ENCODE results near the gene ECM1. TPM values are rescaled to one million over a fixed set of nuclear protein-coding genes. Genes with fewer than 3 reads are reported as not detected.

ECM1 gene
- polyA plus RNA-seq, 1 donor = 4.6 TPM

- H3K9me3 ChIP-seq (ENCODE audit: control insufficient read depth, low read depth, low read length) = no peaks in the 10 kb centered on the region
- WGBS (ENCODE audit: insufficient coverage, low lambda C conversion rate) = 83% methylated on average over 5 of the region's 17 CpGs
- peaks cover 11% of the 10 kb centered on the region for H3K36me3 ChIP-seq (ENCODE audit: control insufficient read depth, insufficient read depth, low read length)
- no peak for DNase-seq
- peaks cover 10% of the 10 kb centered on the region for H3K4me1 ChIP-seq (ENCODE audit: control insufficient read depth, insufficient read depth, low read length)
- no peaks in the 10 kb centered on the region for H3K27me3 ChIP-seq (ENCODE audit: control insufficient read depth, insufficient read depth, low read length)
- no peak overlapping the region for H3K4me3 ChIP-seq (ENCODE audit: low read length)
- H3K27ac ChIP-seq (ENCODE audit: low read length) = no peak overlapping the region
Observed at GRCh38 chr1:150511985-150512660, 4.2 kb downstream of the ECM1 start.

GRCh38 chr1:150512846-150513245 is 4.9 kb downstream of the ECM1 start:
- no peaks in the 10 kb centered on the region for H3K9me3 ChIP-seq (ENCODE audit: control insufficient read depth, low read depth, low read length)
- no CpG with 5 or more reads among the region's 2 CpGs for WGBS (ENCODE audit: insufficient coverage, low lambda C conversion rate)
- H3K27ac ChIP-seq (ENCODE audit: low read length) = no peak overlapping the region
- no peak for DNase-seq
- H3K27me3 ChIP-seq (ENCODE audit: control insufficient read depth, insufficient read depth, low read length) = no peaks in the 10 kb centered on the region
- peaks cover 8% of the 10 kb centered on the region for H3K36me3 ChIP-seq (ENCODE audit: control insufficient read depth, insufficient read depth, low read length)
- H3K4me3 ChIP-seq (ENCODE audit: low read length) = no peak overlapping the region
- peaks cover 10% of the 10 kb centered on the region for H3K4me1 ChIP-seq (ENCODE audit: control insufficient read depth, insufficient read depth, low read length)

GRCh38 chr1:150513351-150513791 is 5.5 kb downstream of the ECM1 start:
- WGBS (ENCODE audit: insufficient coverage, low lambda C conversion rate) = no CpG with 5 or more reads among the region's 7 CpGs
- Histone ChIP-seq H3K36me3 (ENCODE audit: control insufficient read depth, insufficient read depth, low read length) (peaks cover 8% of the 10 kb centered on the region), H3K9me3 (ENCODE audit: control insufficient read depth, low read depth, low read length) (no peaks in the 10 kb centered on the region), H3K27me3 (ENCODE audit: control insufficient read depth, insufficient read depth, low read length) (no peaks in the 10 kb centered on the region), H3K4me3 (ENCODE audit: low read length) (no peak overlapping the region), H3K27ac (ENCODE audit: low read length) (no peak overlapping the region), H3K4me1 (ENCODE audit: control insufficient read depth, insufficient read depth, low read length) (peaks cover 10% of the 10 kb centered on the region)
- no peak for DNase-seq

GRCh38 chr1:150514260-150514659 is 6.4 kb downstream of the ECM1 start:
- H3K36me3 ChIP-seq (ENCODE audit: control insufficient read depth, insufficient read depth, low read length) = peaks cover 8% of the 10 kb centered on the region
- H3K4me3 ChIP-seq (ENCODE audit: low read length) = no peak overlapping the region
- DNase-seq = no peak
- H3K4me1 ChIP-seq (ENCODE audit: control insufficient read depth, insufficient read depth, low read length) = peaks cover 10% of the 10 kb centered on the region
- no peaks in the 10 kb centered on the region for H3K9me3 ChIP-seq (ENCODE audit: control insufficient read depth, low read depth, low read length)
- H3K27me3 ChIP-seq (ENCODE audit: control insufficient read depth, insufficient read depth, low read length) = no peaks in the 10 kb centered on the region
- WGBS (ENCODE audit: insufficient coverage, low lambda C conversion rate) = no CpG with 5 or more reads among the region's 9 CpGs
- H3K27ac ChIP-seq (ENCODE audit: low read length) = no peak overlapping the region

GRCh38 chr1:150514913-150515327 is 7.0 kb downstream of the ECM1 start:
- Histone ChIP-seq H3K4me1 (ENCODE audit: control insufficient read depth, insufficient read depth, low read length) (peaks cover 10% of the 10 kb centered on the region), H3K4me3 (ENCODE audit: low read length) (peak overlapping the region; percentile 72)
- no CpG with 5 or more reads among the region's 21 CpGs for WGBS (ENCODE audit: insufficient coverage, low lambda C conversion rate)

GRCh38 chr1:150515328-150516049 is 7.6 kb downstream of the ECM1 start, which contains the start of gene FALEC:
Gene FALEC, plus strand, starts transcription at chr1:150515752.
- WGBS (ENCODE audit: insufficient coverage, low lambda C conversion rate) = no CpG with 5 or more reads among the region's 54 CpGs
- peaks cover 10% of the 10 kb centered on the region for H3K4me1 ChIP-seq (ENCODE audit: control insufficient read depth, insufficient read depth, low read length)
- DNase-seq = peak; percentile 96

More at GRCh38 chr1:150514913-150515327, 7.0 kb downstream of the ECM1 start:
- H3K36me3 ChIP-seq (ENCODE audit: control insufficient read depth, insufficient read depth, low read length) = peaks cover 8% of the 10 kb centered on the region
- peak overlapping the region; percentile 19 for H3K27ac ChIP-seq (ENCODE audit: low read length)
- no peaks in the 10 kb centered on the region for H3K9me3 ChIP-seq (ENCODE audit: control insufficient read depth, low read depth, low read length)
- H3K27me3 ChIP-seq (ENCODE audit: control insufficient read depth, insufficient read depth, low read length) = no peaks in the 10 kb centered on the region
- no peak for DNase-seq

GRCh38 chr1:150516050-150516591 is 8.2 kb downstream of the ECM1 start:
- Histone ChIP-seq H3K27me3 (ENCODE audit: control insufficient read depth, insufficient read depth, low read length) (no peaks in the 10 kb centered on the region), H3K36me3 (ENCODE audit: control insufficient read depth, insufficient read depth, low read length) (peaks cover 8% of the 10 kb centered on the region), H3K27ac (ENCODE audit: low read length) (no peak overlapping the region), H3K4me1 (ENCODE audit: control insufficient read depth, insufficient read depth, low read length) (peaks cover 10% of the 10 kb centered on the region), H3K9me3 (ENCODE audit: control insufficient read depth, low read depth, low read length) (no peaks in the 10 kb centered on the region), H3K4me3 (ENCODE audit: low read length) (peak overlapping the region; percentile 72)
- no CpG with 5 or more reads among the region's 19 CpGs for WGBS (ENCODE audit: insufficient coverage, low lambda C conversion rate)
- DNase-seq = no peak

More at GRCh38 chr1:150515328-150516049, 7.6 kb downstream of the ECM1 start, which contains the start of gene FALEC:
- Histone ChIP-seq H3K36me3 (ENCODE audit: control insufficient read depth, insufficient read depth, low read length) (peaks cover 8% of the 10 kb centered on the region), H3K9me3 (ENCODE audit: control insufficient read depth, low read depth, low read length) (no peaks in the 10 kb centered on the region), H3K4me3 (ENCODE audit: low read length) (peak within 1 kb of the TSS; percentile 72), H3K27me3 (ENCODE audit: control insufficient read depth, insufficient read depth, low read length) (no peaks in the 10 kb centered on the region), H3K27ac (ENCODE audit: low read length) (peak within 1 kb of the TSS; percentile 23)

GRCh38 chr1:150516616-150517015 is 8.7 kb downstream of the ECM1 start:
- Histone ChIP-seq H3K4me1 (ENCODE audit: control insufficient read depth, insufficient read depth, low read length) (peaks cover 10% of the 10 kb centered on the region), H3K36me3 (ENCODE audit: control insufficient read depth, insufficient read depth, low read length) (peaks cover 5% of the 10 kb centered on the region), H3K9me3 (ENCODE audit: control insufficient read depth, low read depth, low read length) (no peaks in the 10 kb centered on the region), H3K27ac (ENCODE audit: low read length) (no peak overlapping the region), H3K4me3 (ENCODE audit: low read length) (peak overlapping the region; percentile 72), H3K27me3 (ENCODE audit: control insufficient read depth, insufficient read depth, low read length) (no peaks in the 10 kb centered on the region)
- no CpG with 5 or more reads among the region's 4 CpGs for WGBS (ENCODE audit: insufficient coverage, low lambda C conversion rate)
- DNase-seq = peak in 1 of 2 donors; percentile 26

GRCh38 chr1:150521196-150521968 is 13.5 kb downstream of the ECM1 start:
- no peak for DNase-seq
- Histone ChIP-seq H3K4me1 (ENCODE audit: control insufficient read depth, insufficient read depth, low read length) (peaks cover 2% of the 10 kb centered on the region), H3K9me3 (ENCODE audit: control insufficient read depth, low read depth, low read length) (no peaks in the 10 kb centered on the region), H3K27ac (ENCODE audit: low read length) (no peak overlapping the region), H3K4me3 (ENCODE audit: low read length) (no peak overlapping the region), H3K27me3 (ENCODE audit: control insufficient read depth, insufficient read depth, low read length) (no peaks in the 10 kb centered on the region), H3K36me3 (ENCODE audit: control insufficient read depth, insufficient read depth, low read length) (no peaks in the 10 kb centered on the region)
- 80% methylated on average over 1 of the region's 1 CpG for WGBS (ENCODE audit: insufficient coverage, low lambda C conversion rate)

GRCh38 chr1:150525348-150525747 is 17.4 kb downstream of the ECM1 start:
- Histone ChIP-seq H3K36me3 (ENCODE audit: control insufficient read depth, insufficient read depth, low read length) (no peaks in the 10 kb centered on the region), H3K27me3 (ENCODE audit: control insufficient read depth, insufficient read depth, low read length) (no peaks in the 10 kb centered on the region), H3K9me3 (ENCODE audit: control insufficient read depth, low read depth, low read length) (no peaks in the 10 kb centered on the region), H3K4me3 (ENCODE audit: low read length) (no peak overlapping the region), H3K4me1 (ENCODE audit: control insufficient read depth, insufficient read depth, low read length) (peaks cover 6% of the 10 kb centered on the region), H3K27ac (ENCODE audit: low read length) (no peak overlapping the region)
- no CpG with 5 or more reads among the region's 3 CpGs for WGBS (ENCODE audit: insufficient coverage, low lambda C conversion rate)
- no peak for DNase-seq
